Astrocyte (in vitro differentiated cells and primary cell): ENCODE measurements around the gene TMEM238. TPM values are rescaled to one million over a fixed set of nuclear protein-coding genes. Genes with fewer than 3 reads are reported as not detected.

ENCODE experiments used
- DNase-seq: peaks from one replicate; pipeline ENCODE4 v3.0.0-alpha.2; 2010; ENCODE audit warnings: low read depth
- FAIRE-seq: peaks from 2 replicates; lab custom pipeline; 2011; peaks lifted over from hg19 to GRCh38; lab: Jason Lieb, UNC
- H2AFZ ChIP-seq: 2 replicates; pipeline ENCODE4 v1.6.0; 2012; ENCODE audit warnings: low read depth, low read length, inconsistent platforms
- H3K27ac ChIP-seq: 2 replicates; pipeline ENCODE4 v1.5.1; 2011; ENCODE audit warnings: low read depth, low read length, inconsistent platforms
- H3K27me3 ChIP-seq: 2 replicates; pipeline ENCODE4 v1.6.0; 2011; ENCODE audit warnings: low read length, inconsistent platforms; ENCODE audit not compliant: insufficient read depth
- H3K36me3 ChIP-seq: 2 replicates; pipeline ENCODE4 v1.5.1; 2011; ENCODE audit warnings: low read length, inconsistent platforms; ENCODE audit not compliant: insufficient read depth
- H3K4me1 ChIP-seq: 2 replicates; pipeline ENCODE4 v1.5.1; 2011; ENCODE audit warnings: low read length, inconsistent platforms; ENCODE audit not compliant: insufficient read depth
- H3K4me2 ChIP-seq: 2 replicates; pipeline ENCODE4 v1.6.0; 2012; ENCODE audit warnings: low read length, inconsistent platforms
- H3K4me3 ChIP-seq: 2 replicates; pipeline ENCODE4 v1.5.1; 2011; ENCODE audit warnings: low read depth, mild to moderate bottlenecking, low read length, inconsistent platforms; ENCODE audit not compliant: insufficient read depth
- H3K79me2 ChIP-seq: 2 replicates; pipeline ENCODE4 v1.6.0; 2012; ENCODE audit warnings: mild to moderate bottlenecking, low read length, inconsistent platforms; ENCODE audit not compliant: insufficient read depth
- H3K9ac ChIP-seq: 2 replicates; pipeline ENCODE4 v1.6.0; 2012; ENCODE audit warnings: mild to moderate bottlenecking, low read length, inconsistent platforms
- H3K9me3 ChIP-seq: 2 replicates; pipeline ENCODE4 v1.5.1; 2012; ENCODE audit warnings: low read depth, mild to moderate bottlenecking, low read length, inconsistent platforms; ENCODE audit not compliant: insufficient read depth
- H4K20me1 ChIP-seq: 2 replicates; pipeline ENCODE4 v1.6.0; 2012; ENCODE audit warnings: low read length, inconsistent platforms; ENCODE audit not compliant: insufficient read depth
- H3K27ac Mint-ChIP-seq: one replicate; pipeline ENCODE4 v1.8.0; 2021; ENCODE audit warnings: mild to moderate bottlenecking, mixed read lengths; ENCODE audit not compliant: unreplicated experiment
- H3K27me3 Mint-ChIP-seq: one replicate; pipeline ENCODE4 v1.8.0; 2021; ENCODE audit warnings: low read depth, mixed read lengths; ENCODE audit not compliant: unreplicated experiment
- H3K36me3 Mint-ChIP-seq: one replicate; pipeline ENCODE4 v1.8.0; 2021; ENCODE audit warnings: low read depth, mixed read lengths; ENCODE audit not compliant: unreplicated experiment
- H3K4me1 Mint-ChIP-seq: one replicate; pipeline ENCODE4 v1.8.0; 2021; ENCODE audit warnings: low read depth, mixed read lengths; ENCODE audit not compliant: unreplicated experiment
- H3K4me3 Mint-ChIP-seq: one replicate; pipeline ENCODE4 v1.8.0; 2021; ENCODE audit warnings: mild to moderate bottlenecking, moderate library complexity, mixed read lengths; ENCODE audit not compliant: unreplicated experiment
- H3K9me3 Mint-ChIP-seq: one replicate; pipeline ENCODE4 v1.8.0; 2021; ENCODE audit warnings: mild to moderate bottlenecking, mixed read lengths; ENCODE audit not compliant: unreplicated experiment
- CTCF ChIP-seq: IDR thresholded peaks from 2 replicates; pipeline ENCODE4 v1.5.1; 2011; ENCODE audit warnings: low read depth, mild to moderate bottlenecking, inconsistent platforms, low read length, moderate library complexity; ENCODE audit not compliant: insufficient read depth
- EZH2 ChIP-seq: IDR thresholded peaks from 2 replicates; pipeline ENCODE4 v1.6.1; 2012; ENCODE audit warnings: mild to moderate bottlenecking, low read length, inconsistent platforms; ENCODE audit not compliant: insufficient read depth
- total RNA-seq: library from RNA; stranded (reverse); gene quantifications from 2 replicates; pipeline ENCODE4 v1.2.1, GENCODE V29; 2021

TMEM238 gene
- total RNA-seq, 1 donor from 2014 or later = 2.1 TPM

DNA sequence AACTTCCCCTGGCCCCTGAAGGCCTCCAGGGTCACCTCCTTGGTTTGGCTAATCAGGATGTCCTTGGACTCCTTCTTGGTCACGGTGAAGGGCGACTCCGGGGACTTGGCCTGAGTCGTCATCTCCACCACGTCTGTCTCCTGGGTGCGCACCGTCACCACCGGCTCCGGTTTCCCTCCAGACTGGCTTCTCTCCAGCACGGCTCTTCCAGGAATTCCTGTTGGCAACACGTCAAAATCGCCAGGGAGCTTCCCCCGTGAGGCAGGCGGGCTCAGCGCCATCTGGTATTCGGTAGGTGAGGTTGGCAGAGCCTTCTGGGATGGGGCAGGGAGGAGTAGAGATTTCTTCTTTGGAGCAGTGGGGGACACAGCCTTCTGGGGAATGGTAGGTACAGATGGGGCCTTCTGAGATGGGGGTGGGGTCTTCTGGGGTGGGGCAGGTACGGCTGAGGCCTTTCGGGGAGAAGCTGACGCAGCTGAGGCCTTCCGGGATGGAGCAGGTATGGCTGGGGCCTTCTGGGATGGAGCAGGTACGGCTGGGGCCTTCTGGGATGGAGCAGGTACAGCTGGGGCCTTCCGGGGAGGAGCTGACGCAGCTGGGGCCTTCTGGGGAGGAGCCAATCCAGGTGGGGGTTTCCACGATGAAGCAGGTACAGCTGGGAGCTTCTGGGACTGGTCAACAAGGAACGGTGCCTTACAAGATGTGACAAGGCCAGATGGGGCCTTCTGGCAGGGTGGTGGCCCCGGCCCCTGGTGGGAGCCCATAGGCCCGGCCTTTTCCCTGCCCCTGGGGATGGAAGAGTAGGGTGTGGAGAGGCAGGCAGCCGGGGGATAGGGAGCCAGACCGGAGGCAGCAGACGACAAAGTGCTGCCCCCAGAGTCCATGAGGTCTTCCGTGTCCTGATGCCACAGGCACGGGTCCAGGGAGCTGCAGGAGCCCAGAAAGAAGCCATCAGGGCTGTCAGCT is 24.9 kb downstream of the TMEM238 start:
- Histone ChIP-seq H3K9ac (no peak overlapping the region), H3K9me3 (no peaks in the 10 kb centered on the region), H3K79me2 (no peaks in the 10 kb centered on the region), H2AFZ (no peak overlapping the region), H3K4me3 (no peak overlapping the region), H4K20me1 (peaks cover 9% of the 10 kb centered on the region), H3K27me3 (peaks cover 6% of the 10 kb centered on the region), H3K4me1 (peaks cover 3% of the 10 kb centered on the region), H3K27ac (no peak overlapping the region), H3K36me3 (no peaks in the 10 kb centered on the region), H3K4me2 (no peak overlapping the region)
- FAIRE-seq (no peak), DNase-seq (no peak)
- TF ChIP-seq EZH2 (no peak), CTCF (no peak)
- peaks cover 3% of the 10 kb centered on the region for H3K9me3 Mint-ChIP-seq
- no peak overlapping the region for H3K4me3 Mint-ChIP-seq
- peaks cover 3% of the 10 kb centered on the region for H3K4me1 Mint-ChIP-seq
- H3K27me3 Mint-ChIP-seq = peaks cover 31% of the 10 kb centered on the region
- no peak overlapping the region for H3K27ac Mint-ChIP-seq
- no peaks in the 10 kb centered on the region for H3K36me3 Mint-ChIP-seq

DNA sequence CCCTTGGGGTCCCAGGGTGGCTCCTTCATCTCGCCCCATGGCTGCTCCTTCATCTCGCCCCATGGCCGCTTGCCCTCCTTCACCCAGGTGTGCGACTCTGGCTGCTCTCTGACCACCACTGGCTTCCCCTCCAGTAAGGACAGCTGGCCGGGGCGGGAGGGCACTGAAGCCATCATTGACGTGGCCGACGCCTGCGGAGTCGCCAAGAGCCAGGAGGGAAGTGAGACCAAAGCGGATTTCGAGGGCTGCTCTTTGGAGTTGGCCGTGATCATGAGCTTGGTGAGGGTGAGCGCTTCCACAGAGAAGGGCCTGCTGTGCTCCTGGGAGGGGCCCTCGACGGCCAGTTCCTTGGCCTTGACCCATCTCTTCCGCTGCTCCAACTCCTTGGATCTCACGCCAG is 25.6 kb downstream of the TMEM238 start:
- no peak for DNase-seq

More for the DNA sequence above, 25.6 kb downstream of the TMEM238 start:
- Mint-ChIP-seq H3K4me1 (peaks cover under 1% of the 10 kb centered on the region), H3K27me3 (peaks cover 35% of the 10 kb centered on the region), H3K36me3 (no peaks in the 10 kb centered on the region), H3K9me3 (peaks cover 3% of the 10 kb centered on the region), H3K27ac (no peak overlapping the region), H3K4me3 (no peak overlapping the region)
- no peak for FAIRE-seq
- no peak for TF ChIP-seq EZH2
- no peak for TF ChIP-seq CTCF
- Histone ChIP-seq H3K36me3 (no peaks in the 10 kb centered on the region), H3K4me3 (no peak overlapping the region), H3K79me2 (no peaks in the 10 kb centered on the region), H2AFZ (no peak overlapping the region), H4K20me1 (peaks cover 6% of the 10 kb centered on the region), H3K27ac (no peak overlapping the region), H3K9ac (no peak overlapping the region), H3K27me3 (peaks cover 6% of the 10 kb centered on the region), H3K4me1 (peaks cover 6% of the 10 kb centered on the region), H3K4me2 (no peak overlapping the region), H3K9me3 (no peaks in the 10 kb centered on the region)
